ENCODE results near the gene DYNLRB2.

- TF ChIP-seq CTCF (IDR thresholded peaks at IDR 0.05; ENCODE audit: low read length) (no peak), EZH2 (IDR thresholded peaks at IDR 0.05; ENCODE audit: borderline replicate concordance, low read length) (no peak)
Measured at GRCh38 chr16:80530479-80530878, 10.3 kb upstream of the DYNLRB2 start.
